Activated CD4-positive, alpha-beta T cell treated with anti-CD3 and anti-CD28 coated beads, Interleukin-2, amount 50 U/mL, for 1 hour (primary cell): Measurements from ENCODE around the gene OR10AD1.
"Not testable (repeated sequence)": the region's sequence is repeated elsewhere in the genome, so short reads cannot be mapped to it uniquely, and the experiment has no call there.

ENCODE experiments used
- DNase-seq: peaks from one replicate; pipeline ENCODE4 v3.0.0-alpha.2; 2020

OR10AD1 gene, protein sequence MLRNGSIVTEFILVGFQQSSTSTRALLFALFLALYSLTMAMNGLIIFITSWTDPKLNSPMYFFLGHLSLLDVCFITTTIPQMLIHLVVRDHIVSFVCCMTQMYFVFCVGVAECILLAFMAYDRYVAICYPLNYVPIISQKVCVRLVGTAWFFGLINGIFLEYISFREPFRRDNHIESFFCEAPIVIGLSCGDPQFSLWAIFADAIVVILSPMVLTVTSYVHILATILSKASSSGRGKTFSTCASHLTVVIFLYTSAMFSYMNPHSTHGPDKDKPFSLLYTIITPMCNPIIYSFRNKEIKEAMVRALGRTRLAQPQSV

DNA sequence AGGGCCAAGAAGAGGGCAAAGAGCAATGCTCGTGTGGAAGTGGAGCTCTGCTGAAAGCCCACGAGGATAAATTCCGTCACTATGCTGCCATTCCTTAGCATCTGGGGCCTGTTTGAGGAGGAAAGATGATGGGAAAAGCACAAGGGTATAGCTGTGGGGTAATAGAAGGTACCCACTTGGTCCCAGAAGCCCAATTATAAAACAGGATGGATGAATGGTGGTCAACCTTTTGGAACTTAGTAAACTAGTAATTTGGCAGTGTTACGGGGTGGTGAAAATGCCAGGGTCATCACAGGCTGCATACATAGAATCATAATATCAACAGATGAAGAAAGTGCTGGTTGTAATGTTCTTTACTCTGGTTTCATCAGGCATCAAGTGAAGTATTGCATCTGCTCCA, at the start of gene OR10AD1:
TSS of gene OR10AD1 (minus strand) at position 101 of the 400 bp plus-strand sequence. CDS start at position 101, 0 bp downstream.
- DNase-seq: no peak

DNA sequence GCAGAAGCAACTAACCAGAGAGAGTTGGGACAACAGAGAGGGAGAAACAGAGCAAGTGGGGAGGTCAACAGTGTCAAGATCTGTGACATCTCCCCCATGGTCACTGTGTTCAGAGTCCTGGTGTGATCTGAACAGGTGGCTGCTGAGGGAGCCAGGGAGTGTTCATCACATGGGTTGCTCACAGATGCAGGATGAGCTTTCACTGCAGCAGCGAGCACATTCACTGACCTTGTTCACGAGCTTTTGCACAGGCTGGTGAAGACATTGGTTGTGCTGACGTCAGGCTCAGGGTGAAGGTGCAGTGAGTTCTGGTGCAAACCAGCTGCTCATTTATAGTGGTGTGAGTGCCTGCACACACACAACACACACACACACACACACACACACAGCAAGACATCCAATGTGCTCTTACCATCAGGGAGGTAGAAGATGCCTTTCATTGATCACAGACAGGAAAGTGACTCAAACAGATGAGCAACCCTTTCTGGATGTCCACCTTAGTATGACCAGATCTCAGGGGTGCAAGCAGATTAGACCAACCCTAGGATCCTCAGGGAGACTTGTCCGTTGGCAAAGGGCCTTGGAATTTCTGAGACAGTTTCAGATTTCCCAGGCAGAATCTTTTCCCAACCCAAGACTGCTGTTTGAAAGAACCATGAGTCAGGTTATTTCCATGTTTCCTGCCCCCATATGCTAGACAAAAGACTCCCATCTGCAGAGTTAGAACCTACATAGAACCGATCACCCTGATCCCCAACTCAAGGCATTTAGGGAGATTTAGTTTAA, 44.3 kb upstream of the OR10AD1 start:
- DNase-seq: no peak

- DNase-seq: no peak
Observed at GRCh38 chr12:48237162-48237561, 34.1 kb upstream of the OR10AD1 start.

DNA sequence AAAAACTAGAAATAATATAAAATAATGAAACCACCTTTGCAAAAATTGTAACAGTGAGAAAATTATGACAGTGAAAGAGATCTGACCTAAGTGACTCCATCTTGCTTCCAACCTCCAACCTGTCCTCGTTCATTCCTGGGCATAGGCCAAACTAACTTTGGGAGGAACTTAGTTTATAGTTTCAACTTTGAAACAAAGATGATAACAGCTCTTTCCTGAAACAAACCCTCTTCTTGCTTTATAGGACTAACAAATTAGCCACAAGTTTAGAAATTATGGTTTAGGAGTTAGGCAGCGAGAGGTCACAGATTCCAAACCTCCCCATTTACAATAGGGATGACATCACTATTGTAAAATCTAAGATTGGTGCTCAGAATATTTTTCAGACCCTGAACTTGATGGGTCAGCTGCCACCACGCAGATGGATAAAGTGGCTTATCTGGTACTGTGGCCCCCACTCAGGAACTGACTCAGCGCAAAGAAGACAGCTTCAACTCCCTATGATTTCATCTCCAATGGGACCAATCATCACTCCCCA, 32.8 kb upstream of the OR10AD1 start:
- no peak for DNase-seq

DNA sequence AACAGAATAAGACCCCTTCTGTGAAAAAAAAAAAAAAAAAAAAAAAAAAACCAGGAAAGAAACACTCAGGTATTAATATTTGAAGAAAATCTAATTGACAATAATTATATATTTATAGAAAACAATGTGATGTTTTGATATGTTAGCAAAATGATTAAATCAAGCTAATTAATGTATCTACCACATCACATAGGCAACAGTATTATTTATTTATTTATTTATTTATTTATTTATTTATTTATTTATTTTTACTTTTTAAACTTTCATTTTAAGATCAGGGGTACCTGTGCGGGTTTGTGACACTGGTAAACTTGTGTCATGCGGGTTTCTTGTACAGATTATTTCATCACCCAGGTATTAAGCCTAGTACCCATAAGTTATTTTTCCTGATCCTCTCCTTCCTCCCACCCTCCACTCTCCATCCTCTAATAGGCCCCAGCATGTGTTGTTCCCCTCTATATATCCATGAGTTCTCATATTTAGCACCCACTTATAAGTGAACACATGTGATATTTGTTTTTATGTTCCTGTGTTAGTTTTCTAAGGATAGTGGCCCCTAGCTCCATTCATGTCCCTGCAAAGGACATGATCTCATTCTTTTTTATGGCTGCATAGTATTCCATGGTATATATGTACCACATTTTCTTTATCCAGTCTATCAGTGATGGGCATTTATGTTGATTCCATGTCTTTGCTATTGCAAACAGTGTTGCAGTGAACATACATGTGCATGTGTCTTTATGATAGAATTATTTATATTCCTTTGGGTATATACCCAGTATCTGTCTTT, 28.3 kb upstream of the OR10AD1 start:
- DNase-seq: not testable (repeated sequence)

- DNase-seq: not testable (repeated sequence)
Observed at GRCh38 chr12:48224533-48224932, 21.4 kb upstream of the OR10AD1 start.

GRCh38 chr12:48221645-48222044, 18.6 kb upstream of the OR10AD1 start:
- no peak for DNase-seq

DNA sequence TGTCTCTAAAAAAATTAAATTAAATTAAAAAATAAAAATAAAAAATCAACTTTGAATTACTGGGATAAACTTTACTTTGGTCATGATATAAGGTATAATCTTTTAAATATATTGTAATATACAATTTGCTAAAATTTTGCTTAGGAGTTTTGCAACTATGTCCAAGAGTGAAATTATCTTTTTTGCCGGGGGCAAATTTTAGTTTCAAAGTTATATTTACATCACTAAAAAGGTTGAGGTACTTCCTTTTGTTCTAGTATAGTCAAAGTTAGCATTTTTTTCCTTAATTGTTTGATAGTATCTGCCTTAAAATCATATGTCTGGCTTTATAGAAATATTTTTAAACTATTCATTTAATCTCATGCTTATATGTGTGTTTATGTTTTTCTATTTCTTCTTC, 17.6 kb upstream of the OR10AD1 start:
- no peak for DNase-seq

GRCh38 chr12:48219631-48220030, 16.5 kb upstream of the OR10AD1 start:
- no peak for DNase-seq

DNA sequence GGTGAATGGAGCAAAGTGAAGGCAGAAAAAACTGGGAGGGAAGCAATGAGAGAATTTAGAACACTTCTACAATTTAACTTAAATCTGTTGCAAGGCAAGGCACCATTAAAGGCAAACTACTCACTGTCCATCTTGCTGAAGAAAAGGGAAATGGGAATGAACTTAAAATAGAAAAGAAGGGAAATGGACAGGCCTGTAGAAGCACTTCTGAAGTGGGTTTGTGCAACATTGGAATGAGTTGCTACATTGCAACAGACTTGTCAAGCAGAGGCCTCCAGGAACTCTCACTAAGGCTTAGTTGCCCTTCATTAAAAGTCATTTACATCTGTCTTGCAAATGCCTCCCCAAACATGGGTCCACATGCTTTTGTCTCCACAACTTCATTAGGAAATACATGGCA, 13.7 kb upstream of the OR10AD1 start:
- DNase-seq: no peak

DNA sequence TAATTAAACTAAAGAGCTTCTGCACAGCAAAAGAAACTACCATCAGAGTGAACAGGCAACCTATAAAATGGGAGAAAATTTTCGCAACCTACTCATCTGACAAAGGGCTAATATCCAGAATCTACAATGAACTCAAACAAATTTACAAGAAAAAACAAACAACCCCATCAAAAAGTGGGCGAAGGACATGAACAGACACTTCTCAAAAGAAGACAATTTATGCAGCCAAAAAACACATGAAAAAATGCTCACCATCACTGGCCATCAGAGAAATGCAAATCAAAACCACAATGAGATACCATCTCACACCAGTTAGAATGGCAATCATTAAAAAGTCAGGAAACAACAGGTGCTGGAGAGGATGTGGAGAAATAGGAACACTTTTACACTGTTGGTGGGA, 6.4 kb upstream of the OR10AD1 start:
- DNase-seq: not testable (repeated sequence)

DNA sequence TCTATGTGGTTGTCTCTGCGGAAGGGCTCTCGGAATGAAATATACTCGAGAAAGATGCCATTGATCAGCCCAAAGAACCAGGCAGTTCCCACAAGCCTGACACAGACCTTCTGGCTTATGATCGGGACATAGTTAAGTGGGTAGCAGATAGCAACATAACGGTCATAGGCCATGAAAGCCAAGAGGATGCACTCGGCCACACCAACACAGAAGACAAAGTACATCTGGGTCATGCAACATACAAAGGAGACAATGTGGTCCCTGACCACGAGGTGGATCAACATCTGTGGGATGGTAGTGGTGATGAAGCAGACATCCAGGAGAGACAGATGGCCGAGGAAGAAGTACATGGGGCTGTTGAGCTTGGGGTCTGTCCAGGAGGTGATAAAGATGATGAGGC, 326 bp downstream of the OR10AD1 start:
- no peak for DNase-seq

GRCh38 chr12:48201516-48201915, 1.6 kb downstream of the OR10AD1 start:
- DNase-seq: no peak

DNA sequence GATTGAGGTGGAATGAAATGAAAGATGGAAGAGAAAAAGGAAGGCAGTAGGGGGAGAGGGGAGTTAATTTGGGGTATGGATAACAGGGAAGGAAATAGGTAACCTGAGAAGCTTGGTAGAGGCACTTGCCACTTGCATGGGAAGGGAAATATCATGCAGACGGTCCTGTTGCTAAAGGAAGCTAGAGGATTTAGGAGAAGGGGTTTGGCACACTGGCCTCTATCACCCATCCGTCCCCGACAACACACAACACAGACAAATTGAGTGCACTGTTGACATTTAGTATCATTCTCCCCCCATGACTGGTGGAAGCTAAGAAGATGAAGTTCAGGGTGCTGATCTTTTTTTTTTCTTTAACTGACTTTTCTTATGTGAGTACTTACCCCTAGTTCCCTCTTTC, 2.0 kb downstream of the OR10AD1 start:
- no peak for DNase-seq

- no peak for DNase-seq
Observed at GRCh38 chr12:48199774-48200221, 3.3 kb downstream of the OR10AD1 start.

- no peak for DNase-seq
Observed at GRCh38 chr12:48198985-48199384, 4.1 kb downstream of the OR10AD1 start.

DNA sequence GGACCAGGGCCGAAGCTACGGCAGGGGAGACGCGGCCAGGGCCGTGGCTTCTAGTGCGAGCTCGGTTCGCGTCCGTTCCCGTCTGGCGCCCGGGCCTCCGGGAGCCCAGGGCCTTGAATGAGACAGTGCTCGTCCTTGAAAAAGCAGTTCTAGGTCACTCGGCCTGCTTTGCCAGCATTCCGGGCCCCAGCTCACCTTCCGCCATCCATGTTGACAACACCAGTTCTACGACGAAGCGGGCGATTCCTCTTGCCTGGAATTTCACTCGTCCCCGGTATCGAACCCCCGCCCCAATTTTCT, 4.5 kb downstream of the OR10AD1 start:
- peak; percentile 27 for DNase-seq

DNA sequence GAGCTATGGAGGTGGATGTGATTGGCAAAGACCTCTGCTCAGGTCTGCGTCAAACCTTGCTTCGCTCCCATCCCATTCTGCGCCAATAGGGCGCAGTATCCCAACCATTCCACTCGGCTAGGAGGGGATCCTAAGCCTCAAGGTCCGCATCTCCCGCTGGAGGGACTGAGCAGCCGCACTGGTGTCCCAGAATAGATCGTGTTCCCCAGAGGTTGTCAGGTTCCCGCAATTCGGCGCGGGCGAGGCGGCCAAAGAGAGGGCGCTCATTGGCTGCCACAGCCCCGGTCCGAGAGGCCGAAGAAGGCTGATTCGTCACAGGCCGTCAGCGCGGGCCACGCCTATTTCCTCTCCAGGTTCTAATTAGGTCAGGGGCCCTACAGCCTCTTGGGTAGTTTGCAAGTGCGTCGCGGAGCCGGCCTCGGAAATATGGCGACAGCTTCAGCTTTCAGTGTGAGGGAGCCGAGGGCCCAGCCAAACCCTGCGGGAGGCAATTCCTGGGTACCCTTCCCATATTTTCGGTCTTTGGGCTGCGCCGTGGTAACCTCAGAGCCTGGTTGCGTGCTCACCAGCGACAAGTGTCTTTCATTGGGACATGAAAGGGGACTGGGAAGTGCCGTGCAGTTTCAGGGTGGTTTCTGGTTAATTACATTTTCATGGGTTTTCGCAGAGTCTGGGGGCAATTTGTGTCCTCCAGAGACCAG, 5.0 kb downstream of the OR10AD1 start:
- peak; percentile 85 for DNase-seq

DNA sequence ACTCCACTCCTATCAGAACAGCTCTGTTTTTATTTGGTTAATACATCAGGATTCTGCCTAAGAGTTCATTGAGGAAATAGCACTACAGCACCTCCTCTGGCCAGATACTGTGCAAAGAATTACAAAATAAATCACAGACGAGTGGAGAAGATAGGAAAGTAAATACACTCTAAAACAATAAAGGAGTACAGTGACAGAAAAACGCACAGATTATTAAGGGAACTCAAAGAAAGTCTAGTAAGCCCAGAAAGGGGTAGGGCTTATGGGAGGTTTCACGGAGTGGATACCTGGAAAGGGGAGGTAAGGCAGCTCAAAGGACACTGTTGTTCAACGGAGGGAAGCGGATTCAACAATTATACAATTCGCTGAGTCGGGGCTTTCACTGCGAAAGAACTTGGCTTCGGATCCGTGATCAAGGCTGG, 5.5 kb downstream of the OR10AD1 start:
- no peak for DNase-seq

DNA sequence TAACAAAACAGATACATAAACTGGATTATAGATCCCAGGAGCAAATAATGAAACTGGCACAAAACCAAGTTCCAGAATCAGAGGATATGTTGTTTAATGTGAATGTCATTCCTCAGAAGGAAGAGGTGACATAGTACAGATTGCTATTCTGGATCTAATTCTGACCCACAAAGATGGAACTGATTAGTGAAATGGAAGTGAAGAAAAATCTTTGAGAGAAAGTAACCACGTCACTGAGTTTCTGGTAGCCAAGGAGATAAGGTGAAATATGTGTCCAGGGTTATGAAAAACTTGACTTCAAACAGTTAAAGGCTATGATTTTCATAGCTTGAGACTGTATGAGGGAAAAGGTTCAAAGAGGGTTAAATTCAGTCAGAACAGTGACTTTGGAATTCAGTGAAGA, 8.3 kb downstream of the OR10AD1 start:
- DNase-seq: no peak

GRCh38 chr12:48193623-48194022, 9.5 kb downstream of the OR10AD1 start:
- no peak for DNase-seq

GRCh38 chr12:48192861-48193260, 10.2 kb downstream of the OR10AD1 start:
- DNase-seq: no peak

GRCh38 chr12:48191096-48191495, 12.0 kb downstream of the OR10AD1 start:
- DNase-seq: no peak
